ENCODE measurements around the gene OR4M1. TPM values are rescaled to one million over a fixed set of nuclear protein-coding genes. Genes with fewer than 3 reads are reported as not detected.
"Not testable (repeated sequence)": the region's sequence is repeated elsewhere in the genome, so short reads cannot be mapped to it uniquely, and the experiment has no call there.

The OR4M1 gene
- not detected for polyA plus RNA-seq (ENCODE audit: low read depth in 6 of 6)

GRCh38 chr14:19773204-19773603, at the start of gene OR4M1:
Gene OR4M1, plus strand, starts transcription at chr14:19773504. Its CDS starts 6,819 bp downstream, at chr14:19780323.
- H3K4me3 Mint-ChIP-seq; H3K27me3 Mint-ChIP-seq; H3K4me1 Mint-ChIP-seq; H3K27ac Mint-ChIP-seq; H3K36me3 Mint-ChIP-seq; DNase-seq; ATAC-seq (ENCODE audit: low read depth in 2 of 2): not testable (repeated sequence)
- peaks cover 5 to 36% (median 14%) of the 10 kb centered on the region in 7 donors for H3K9me3 Mint-ChIP-seq

GRCh38 chr14:19729359-19729758, 43.9 kb upstream of the OR4M1 start:
- Mint-ChIP-seq H3K27ac (no peak overlapping the region), H3K36me3 (no peaks in the 10 kb centered on the region), H3K9me3 (peaks cover 0 to 15% (median 11%) of the 10 kb centered on the region in 7 donors), H3K27me3 (no peaks in the 10 kb centered on the region), H3K4me3 (no peak overlapping the region), H3K4me1 (no peaks in the 10 kb centered on the region)
- DNase-seq = no peak
- ATAC-seq (ENCODE audit: low read depth in 2 of 2) = no peak

GRCh38 chr14:19729763-19730162, 43.5 kb upstream of the OR4M1 start:
- no peak overlapping the region for H3K4me3 Mint-ChIP-seq
- ATAC-seq (ENCODE audit: low read depth in 2 of 2) (no peak), DNase-seq (no peak)
- no peaks in the 10 kb centered on the region for H3K4me1 Mint-ChIP-seq
- no peaks in the 10 kb centered on the region for H3K27me3 Mint-ChIP-seq
- H3K9me3 Mint-ChIP-seq = peaks cover 0 to 15% (median 11%) of the 10 kb centered on the region in 7 donors
- H3K36me3 Mint-ChIP-seq = no peaks in the 10 kb centered on the region
- no peak overlapping the region for H3K27ac Mint-ChIP-seq

GRCh38 chr14:19733893-19734292, 39.4 kb upstream of the OR4M1 start:
- DNase-seq; H3K36me3 Mint-ChIP-seq; H3K4me1 Mint-ChIP-seq; H3K4me3 Mint-ChIP-seq; ATAC-seq (ENCODE audit: low read depth in 2 of 2); H3K27me3 Mint-ChIP-seq; H3K27ac Mint-ChIP-seq: not testable (repeated sequence)
- H3K9me3 Mint-ChIP-seq = peaks cover 0 to 11% (median 5%) of the 10 kb centered on the region in 7 donors

GRCh38 chr14:19743256-19743655, 30.0 kb upstream of the OR4M1 start, which contains the start of gene OR4Q3:
Gene OR4Q3, plus strand, starts transcription at chr14:19743571.
- H3K4me3 Mint-ChIP-seq = no peak within 1 kb of the TSS
- no peak for ATAC-seq (ENCODE audit: low read depth in 2 of 2)
- no peak within 1 kb of the TSS for H3K27ac Mint-ChIP-seq

GRCh38 chr14:19752316-19752715, 21.0 kb upstream of the OR4M1 start:
- H3K27ac Mint-ChIP-seq; H3K9me3 Mint-ChIP-seq; H3K4me1 Mint-ChIP-seq; H3K36me3 Mint-ChIP-seq; H3K4me3 Mint-ChIP-seq; H3K27me3 Mint-ChIP-seq; ATAC-seq (ENCODE audit: low read depth in 2 of 2); DNase-seq: not testable (repeated sequence)

More at GRCh38 chr14:19743256-19743655, 30.0 kb upstream of the OR4M1 start, which contains the start of gene OR4Q3:
- Mint-ChIP-seq H3K36me3 (no peaks in the 10 kb centered on the region), H3K4me1 (no peaks in the 10 kb centered on the region), H3K27me3 (no peaks in the 10 kb centered on the region), H3K9me3 (peaks cover 3 to 18% (median 7%) of the 10 kb centered on the region in 7 donors)
- no peak for DNase-seq

GRCh38 chr14:19754172-19754571, 19.1 kb upstream of the OR4M1 start:
- Mint-ChIP-seq H3K4me1 (no peaks in the 10 kb centered on the region), H3K9me3 (peaks cover 0 to 2% (median 0%) of the 10 kb centered on the region in 7 donors), H3K36me3 (no peaks in the 10 kb centered on the region), H3K4me3 (no peak overlapping the region), H3K27me3 (no peaks in the 10 kb centered on the region), H3K27ac (no peak overlapping the region)
- ATAC-seq (ENCODE audit: low read depth in 2 of 2) = no peak
- DNase-seq = no peak

- H3K27ac Mint-ChIP-seq; DNase-seq; H3K27me3 Mint-ChIP-seq; ATAC-seq (ENCODE audit: low read depth in 2 of 2); H3K4me3 Mint-ChIP-seq; H3K36me3 Mint-ChIP-seq; H3K4me1 Mint-ChIP-seq: not testable (repeated sequence)
- H3K9me3 Mint-ChIP-seq = peaks cover 5 to 36% (median 14%) of the 10 kb centered on the region in 7 donors
Observed at GRCh38 chr14:19771491-19771890, 1.8 kb upstream of the OR4M1 start.

- Mint-ChIP-seq H3K27me3 (no peaks in the 10 kb centered on the region), H3K9me3 (peaks cover 5 to 36% (median 14%) of the 10 kb centered on the region in 7 donors), H3K4me1 (no peaks in the 10 kb centered on the region), H3K27ac (no peak overlapping the region), H3K36me3 (no peaks in the 10 kb centered on the region), H3K4me3 (no peak overlapping the region)
- no peak for DNase-seq
- ATAC-seq (ENCODE audit: low read depth in 2 of 2) = no peak
Observed at GRCh38 chr14:19771895-19772430, 1.3 kb upstream of the OR4M1 start.

- not testable (repeated sequence) for DNase-seq; H3K36me3 Mint-ChIP-seq; H3K27ac Mint-ChIP-seq; H3K4me1 Mint-ChIP-seq; H3K4me3 Mint-ChIP-seq; H3K27me3 Mint-ChIP-seq; ATAC-seq (ENCODE audit: low read depth in 2 of 2)
- H3K9me3 Mint-ChIP-seq = peaks cover 5 to 36% (median 14%) of the 10 kb centered on the region in 7 donors
Observed at GRCh38 chr14:19772454-19772853, 850 bp upstream of the OR4M1 start.

GRCh38 chr14:19775587-19775986, 2.3 kb downstream of the OR4M1 start:
- Mint-ChIP-seq H3K4me3 (no peak overlapping the region), H3K27me3 (peaks cover 0 to 4% (median 0%) of the 10 kb centered on the region in 3 donors), H3K4me1 (no peaks in the 10 kb centered on the region), H3K36me3 (no peaks in the 10 kb centered on the region), H3K27ac (no peak overlapping the region), H3K9me3 (peaks cover 6 to 28% (median 11%) of the 10 kb centered on the region in 7 donors)
- ATAC-seq (ENCODE audit: low read depth in 2 of 2) (no peak), DNase-seq (no peak)

- H3K27me3 Mint-ChIP-seq; H3K9me3 Mint-ChIP-seq; H3K36me3 Mint-ChIP-seq; ATAC-seq (ENCODE audit: low read depth in 2 of 2); DNase-seq; H3K27ac Mint-ChIP-seq; H3K4me3 Mint-ChIP-seq; H3K4me1 Mint-ChIP-seq: not testable (repeated sequence)
Observed at GRCh38 chr14:19785848-19786247, 12.5 kb downstream of the OR4M1 start.

GRCh38 chr14:19787318-19787717, 14.0 kb downstream of the OR4M1 start:
- not testable (repeated sequence) for H3K4me3 Mint-ChIP-seq; H3K9me3 Mint-ChIP-seq; H3K27me3 Mint-ChIP-seq; H3K27ac Mint-ChIP-seq; DNase-seq; H3K36me3 Mint-ChIP-seq; ATAC-seq (ENCODE audit: low read depth in 2 of 2); H3K4me1 Mint-ChIP-seq

GRCh38 chr14:19788150-19788549, 14.8 kb downstream of the OR4M1 start:
- not testable (repeated sequence) for ATAC-seq (ENCODE audit: low read depth in 2 of 2); H3K4me1 Mint-ChIP-seq; DNase-seq; H3K27ac Mint-ChIP-seq; H3K36me3 Mint-ChIP-seq; H3K27me3 Mint-ChIP-seq; H3K9me3 Mint-ChIP-seq; H3K4me3 Mint-ChIP-seq

Data from naive B cell (primary cell).